OCI-LY1 (cell line): Measurements from ENCODE around the gene COL19A1.

Source experiments
- EZH2 ChIP-seq: fragments of 200-600 bp; sonication (generic), shearing (Covaris generic); IDR thresholded peaks from 2 replicates; pipeline ENCODE4 v1.8.0; 2017; ENCODE audit warnings: borderline replicate concordance, mixed run types, mild to moderate bottlenecking, antibody characterized with exemption, low read length, moderate library complexity, mixed read lengths
- TF ChIP-seq, protein P1 (sequence below): fragments of 200-600 bp; sonication (generic), shearing (Covaris generic); IDR thresholded peaks from 2 replicates; pipeline ENCODE4 v1.5.1; 2017; ENCODE audit warnings: mild to moderate bottlenecking, antibody characterized with exemption, low read length, moderate library complexity, mixed read lengths

DNA sequence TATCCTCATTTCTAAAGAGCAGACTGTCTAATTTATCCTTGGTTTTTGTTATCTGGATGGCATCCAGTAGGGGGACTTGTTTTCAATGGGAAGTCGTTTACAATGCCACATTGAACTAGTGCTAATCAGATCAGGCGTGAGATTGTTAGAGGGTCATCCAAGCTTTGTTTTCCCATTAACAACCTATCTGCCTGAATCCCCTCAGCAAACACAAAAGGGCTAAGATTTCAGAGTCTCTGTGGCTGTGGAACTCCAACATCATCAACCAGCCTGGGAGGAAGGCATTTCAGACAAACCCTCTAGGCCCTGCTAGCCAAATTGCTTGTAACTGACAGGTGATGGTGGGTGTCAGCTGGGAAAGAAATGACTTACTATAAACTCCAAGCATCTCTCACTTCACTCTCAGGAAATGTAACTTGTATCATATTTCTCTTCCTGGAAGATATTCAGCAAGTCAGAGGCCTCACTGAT is 47.7 kb downstream of the COL19A1 start:
- TF ChIP-seq, protein P1, sequence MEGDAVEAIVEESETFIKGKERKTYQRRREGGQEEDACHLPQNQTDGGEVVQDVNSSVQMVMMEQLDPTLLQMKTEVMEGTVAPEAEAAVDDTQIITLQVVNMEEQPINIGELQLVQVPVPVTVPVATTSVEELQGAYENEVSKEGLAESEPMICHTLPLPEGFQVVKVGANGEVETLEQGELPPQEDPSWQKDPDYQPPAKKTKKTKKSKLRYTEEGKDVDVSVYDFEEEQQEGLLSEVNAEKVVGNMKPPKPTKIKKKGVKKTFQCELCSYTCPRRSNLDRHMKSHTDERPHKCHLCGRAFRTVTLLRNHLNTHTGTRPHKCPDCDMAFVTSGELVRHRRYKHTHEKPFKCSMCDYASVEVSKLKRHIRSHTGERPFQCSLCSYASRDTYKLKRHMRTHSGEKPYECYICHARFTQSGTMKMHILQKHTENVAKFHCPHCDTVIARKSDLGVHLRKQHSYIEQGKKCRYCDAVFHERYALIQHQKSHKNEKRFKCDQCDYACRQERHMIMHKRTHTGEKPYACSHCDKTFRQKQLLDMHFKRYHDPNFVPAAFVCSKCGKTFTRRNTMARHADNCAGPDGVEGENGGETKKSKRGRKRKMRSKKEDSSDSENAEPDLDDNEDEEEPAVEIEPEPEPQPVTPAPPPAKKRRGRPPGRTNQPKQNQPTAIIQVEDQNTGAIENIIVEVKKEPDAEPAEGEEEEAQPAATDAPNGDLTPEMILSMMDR: no peak
- TF ChIP-seq EZH2: no peak
